ENCODE data around the gene GNA14. TPM values are rescaled to one million over a fixed set of nuclear protein-coding genes. Genes with fewer than 3 reads are reported as not detected.
"Not testable (repeated sequence)": the region's sequence is repeated elsewhere in the genome, so short reads cannot be mapped to it uniquely, and the experiment has no call there.

Gene GNA14
- total RNA-seq, 1 experiment from 2014 or later, result 0.42 TPM

GRCh38 chr9:77403239-77403638 lies 244.9 kb downstream of the GNA14 start:
- no peak for DNase-seq (ENCODE audit: low read depth)

GRCh38 chr9:77402286-77402685 lies 245.8 kb downstream of the GNA14 start:
- no peak for DNase-seq (ENCODE audit: low read depth)

- DNase-seq (ENCODE audit: low read depth), result no peak
Observed at GRCh38 chr9:77399964-77400363, 248.2 kb downstream of the GNA14 start.

- DNase-seq (ENCODE audit: low read depth), result not testable (repeated sequence)
Observed at GRCh38 chr9:77398581-77398980, 249.5 kb downstream of the GNA14 start.

GRCh38 chr9:77392328-77392727 lies 255.8 kb downstream of the GNA14 start:
- no peak for DNase-seq (ENCODE audit: low read depth)

GRCh38 chr9:77391834-77392233 lies 256.3 kb downstream of the GNA14 start:
- DNase-seq (ENCODE audit: low read depth), result no peak

- DNase-seq (ENCODE audit: low read depth), result peak; percentile 5
Observed at GRCh38 chr9:77386187-77386586, 261.9 kb downstream of the GNA14 start.

- DNase-seq (ENCODE audit: low read depth), result peak; percentile 6
Observed at GRCh38 chr9:77384406-77384805, 263.7 kb downstream of the GNA14 start.

- no peak for DNase-seq (ENCODE audit: low read depth)
Observed at GRCh38 chr9:77375956-77376532, 272.1 kb downstream of the GNA14 start.

GRCh38 chr9:77374266-77374665 lies 273.9 kb downstream of the GNA14 start:
- peak; percentile 30 for DNase-seq (ENCODE audit: low read depth)
